Brain pericyte (primary cell): ENCODE measurements around the gene RNASE8.

Experiments used
- DNase-seq: peaks from one replicate; pipeline ENCODE4 v3.0.0-alpha.2; 2012; ENCODE audit warnings: low read depth, low spot score

The RNASE8 gene

DNA sequence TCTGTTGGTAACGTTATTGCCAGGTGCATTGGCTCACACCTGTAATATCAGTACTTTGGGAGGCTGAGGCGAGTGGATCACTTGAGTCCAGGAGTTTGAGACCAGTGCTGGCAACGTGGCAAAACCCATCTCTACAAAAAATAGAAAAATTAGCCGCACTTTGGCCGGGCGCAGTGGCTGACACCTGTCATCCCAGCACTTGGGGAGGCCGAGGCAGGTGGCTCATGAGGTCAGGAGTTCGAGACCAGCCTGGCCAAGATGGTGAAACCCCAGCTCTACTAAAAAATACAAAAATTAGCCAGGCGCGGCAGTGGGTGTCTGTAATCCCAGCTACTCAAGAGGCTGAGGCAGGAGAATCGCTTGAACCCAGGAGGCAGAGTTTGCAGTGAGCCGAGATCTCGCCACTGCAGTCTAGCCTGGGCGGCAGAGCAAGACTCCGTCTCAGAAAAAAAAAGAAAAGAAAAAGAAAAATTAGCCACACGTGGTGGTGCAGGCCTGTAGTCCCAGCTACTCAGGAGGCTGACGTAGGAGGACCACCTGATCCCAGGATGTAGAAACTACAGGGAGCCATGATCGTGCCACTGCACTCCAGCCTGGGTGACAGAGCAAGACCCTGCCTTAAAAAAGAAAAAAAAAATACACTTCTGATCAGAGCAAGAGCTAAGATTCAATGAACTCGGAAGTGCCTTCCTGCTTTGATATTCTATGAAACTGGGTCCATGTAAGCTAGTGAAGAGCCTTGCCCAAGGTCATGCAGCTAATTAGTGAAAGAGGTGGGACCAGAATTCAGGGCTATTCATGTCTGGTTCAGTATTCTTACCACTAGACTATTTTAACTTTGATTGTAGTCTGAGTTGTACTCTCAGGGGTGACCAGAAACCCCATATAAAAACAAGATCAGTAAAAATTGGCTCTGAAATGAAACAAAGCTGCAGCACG is 4.2 kb upstream of the RNASE8 start:
- no peak for DNase-seq

DNA sequence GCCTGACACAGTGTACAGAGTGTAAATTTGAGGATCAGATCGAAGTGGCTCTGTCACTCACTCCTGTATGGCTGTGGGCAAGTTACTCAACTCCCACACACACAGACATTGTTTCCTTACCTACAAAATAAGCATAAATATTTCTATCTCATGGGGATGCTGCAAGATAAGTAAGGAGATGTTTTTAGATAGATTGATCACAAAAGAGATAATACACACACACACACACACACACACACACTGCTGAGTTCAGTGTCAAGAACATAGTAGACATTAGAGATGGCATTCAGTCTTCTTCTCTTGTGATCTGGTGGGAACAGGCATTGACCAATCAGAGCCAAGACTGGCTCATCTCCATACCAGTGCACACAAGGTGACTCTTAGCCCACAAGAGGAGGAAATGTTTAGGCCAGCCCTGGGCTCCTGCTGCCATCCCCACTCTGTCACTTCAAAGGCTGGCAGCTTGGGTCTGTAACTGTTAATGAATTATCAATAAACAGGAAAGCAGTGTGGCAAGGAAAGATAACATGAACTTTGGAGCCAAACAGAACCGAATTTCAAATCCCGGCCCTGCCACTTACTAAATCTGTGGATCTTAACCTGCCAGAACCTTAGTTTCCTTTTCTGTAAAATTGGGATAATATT is 3.4 kb upstream of the RNASE8 start:
- no peak for DNase-seq

DNA sequence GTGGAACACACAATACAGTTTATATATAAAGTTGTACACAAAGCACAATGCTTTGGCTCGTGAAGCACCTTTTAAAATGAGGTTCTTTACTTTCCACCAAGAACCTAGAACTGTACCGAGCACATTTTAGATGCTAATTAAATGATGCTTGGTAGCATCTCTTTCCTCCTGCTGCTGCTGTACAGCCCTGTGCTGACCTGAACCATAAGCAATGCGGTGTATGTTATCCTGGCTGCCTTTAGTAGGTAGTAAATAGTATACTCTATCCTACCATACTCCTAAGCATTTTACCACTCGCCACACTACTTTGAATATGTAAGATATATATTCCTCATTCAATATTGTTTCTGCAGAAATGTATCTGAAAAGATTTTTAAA is 2.9 kb upstream of the RNASE8 start:
- no peak for DNase-seq

DNA sequence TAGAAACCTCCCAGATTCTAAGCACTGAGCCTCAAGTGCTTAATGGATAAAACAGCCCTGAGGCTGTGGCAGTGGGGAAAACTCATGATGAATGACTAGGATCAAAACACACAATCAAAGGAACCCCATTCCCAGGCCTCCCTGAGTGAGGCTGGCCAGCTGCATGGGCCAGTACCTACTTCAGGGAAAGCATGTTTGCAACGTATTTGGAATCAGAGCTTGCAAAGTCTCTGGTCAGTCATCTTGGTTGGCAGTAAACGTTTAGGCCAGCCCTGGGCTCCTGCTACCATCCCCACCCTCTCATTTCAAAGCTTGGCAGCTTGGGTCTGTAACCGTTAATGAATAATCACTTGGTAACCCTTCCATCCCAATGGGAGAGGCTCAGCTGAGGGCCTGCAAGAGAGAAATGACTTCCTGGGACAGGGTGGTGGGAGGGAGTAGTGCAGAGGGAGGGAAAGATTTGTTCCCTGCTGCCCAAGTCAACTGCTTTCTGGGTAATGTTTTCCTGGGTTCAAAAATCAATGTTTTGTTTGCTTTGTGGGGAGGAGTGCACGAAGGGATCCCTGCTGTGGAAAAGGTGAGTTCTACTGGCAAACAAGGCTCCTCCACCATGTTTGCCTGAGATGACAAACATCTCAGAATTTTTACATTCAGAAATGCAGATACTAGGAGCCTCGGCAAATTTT is 2.0 kb upstream of the RNASE8 start:
- no peak for DNase-seq

DNA sequence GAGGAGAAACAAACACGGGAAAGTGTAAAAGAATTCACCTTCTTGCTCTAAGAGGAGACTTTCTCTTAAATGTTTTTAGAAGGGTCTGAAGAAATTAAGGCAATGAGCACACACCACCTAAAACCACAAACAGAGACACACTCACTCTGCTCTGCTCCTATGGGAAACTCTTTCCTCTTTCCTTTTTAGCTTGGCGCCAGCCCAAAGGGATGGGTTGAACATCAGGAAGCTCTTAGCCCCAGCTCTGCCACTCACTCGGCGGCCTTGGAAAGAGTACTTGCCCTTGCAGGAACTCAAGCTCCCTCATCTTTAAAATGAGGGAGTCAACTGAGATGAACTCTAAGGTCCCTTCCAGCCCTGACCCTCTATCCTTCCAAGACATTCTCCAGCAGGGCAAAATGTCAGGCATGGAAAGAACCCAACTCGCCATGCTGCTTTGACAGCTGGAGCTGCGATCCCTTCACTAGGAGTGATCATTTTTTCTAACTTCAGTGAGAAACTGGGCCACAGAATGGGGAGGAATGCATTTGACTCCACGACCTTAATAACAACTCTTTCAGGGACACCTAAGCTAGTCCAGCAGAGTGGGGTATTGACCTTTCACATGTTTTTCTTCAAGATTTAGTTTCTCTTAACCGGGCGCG is 980 bp upstream of the RNASE8 start:
- no peak for DNase-seq

DNA sequence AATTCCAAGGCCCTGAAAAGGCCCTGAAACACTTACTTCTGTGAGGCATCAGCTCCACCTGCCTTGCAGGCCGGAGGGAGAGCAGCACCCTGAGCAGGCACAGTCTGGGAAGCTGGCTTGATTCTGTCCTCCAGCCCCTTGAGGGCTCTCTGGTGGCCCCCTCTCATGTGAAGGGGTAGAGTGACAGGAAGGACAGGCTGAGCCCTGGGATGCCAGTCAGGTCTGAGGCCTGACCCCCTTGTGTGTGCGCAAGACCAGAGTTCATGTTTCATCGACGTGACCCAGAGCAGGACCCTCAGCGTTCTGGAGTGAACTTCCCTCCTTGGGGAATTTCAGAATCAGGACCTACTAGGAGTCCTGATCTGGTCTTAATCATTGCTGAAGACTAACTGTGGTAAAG is 1.3 kb downstream of the RNASE8 start:
- DNase-seq: no peak

DNA sequence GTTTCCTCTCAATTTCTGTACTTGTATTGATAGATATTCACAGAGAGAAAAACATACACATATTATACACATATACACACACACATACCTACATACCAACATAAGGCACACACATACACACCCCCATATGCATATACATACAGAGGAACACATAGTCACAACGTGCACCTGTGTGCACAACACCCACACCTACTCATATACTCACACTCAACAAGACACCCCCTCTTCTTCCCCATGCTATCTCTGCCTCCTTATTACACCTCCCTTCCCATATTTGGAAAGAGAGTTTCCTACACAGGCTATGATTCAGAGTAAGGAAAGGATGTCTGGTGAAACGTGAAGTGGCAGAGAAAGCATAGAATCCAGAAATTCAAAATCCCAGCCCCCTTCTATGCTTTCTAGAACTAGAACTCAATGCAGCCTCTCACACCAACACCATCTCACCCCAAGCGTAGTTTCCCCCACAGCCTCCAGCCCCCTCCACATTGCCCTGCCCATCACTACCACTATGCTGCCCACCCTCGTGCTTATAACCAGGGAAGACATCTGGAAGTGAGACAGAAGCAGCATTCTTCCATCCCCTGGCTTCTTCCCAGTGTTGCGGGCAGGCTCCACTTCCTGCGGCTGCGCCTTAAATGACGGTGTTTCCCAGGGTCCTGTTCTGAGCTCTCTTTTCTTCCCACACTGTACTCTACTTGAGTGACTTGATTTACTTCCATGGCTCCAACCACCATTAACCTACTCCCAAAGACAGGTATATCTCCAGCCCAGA is 2.4 kb downstream of the RNASE8 start:
- no peak for DNase-seq

DNA sequence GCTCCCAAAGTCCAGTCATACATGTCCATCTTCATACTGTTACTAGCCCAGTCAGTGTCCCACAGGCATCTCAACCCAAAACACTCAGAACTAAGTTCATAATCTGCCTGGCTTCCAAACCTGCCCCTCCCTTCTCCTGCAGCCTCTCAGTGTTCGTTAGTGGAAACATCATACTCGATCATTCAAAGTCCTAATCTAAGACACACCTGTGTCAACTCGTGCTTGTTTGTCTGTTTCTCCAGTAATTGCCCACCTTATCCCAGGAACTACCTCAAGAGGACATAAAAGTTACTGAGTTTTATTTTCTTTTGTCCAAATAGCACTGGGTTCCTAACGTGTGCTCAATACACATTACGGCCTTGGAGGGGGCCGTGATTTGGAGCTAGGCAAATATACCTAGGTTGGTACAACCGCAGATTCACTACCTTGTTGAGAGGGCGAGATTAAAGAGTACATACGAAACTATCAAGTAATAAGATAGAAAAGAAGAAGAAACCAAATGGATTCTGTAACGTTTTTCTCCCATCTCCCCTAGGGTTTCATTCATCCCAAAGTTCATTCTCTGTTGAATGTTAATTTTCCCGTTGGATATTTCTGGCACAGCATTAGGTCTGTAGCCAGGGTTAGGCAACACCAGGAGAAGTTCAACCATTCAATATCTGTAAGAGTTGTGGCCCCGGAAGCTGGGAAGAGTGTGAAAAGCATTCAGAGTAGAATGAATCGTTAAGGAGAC is 3.2 kb downstream of the RNASE8 start:
- no peak for DNase-seq

DNA sequence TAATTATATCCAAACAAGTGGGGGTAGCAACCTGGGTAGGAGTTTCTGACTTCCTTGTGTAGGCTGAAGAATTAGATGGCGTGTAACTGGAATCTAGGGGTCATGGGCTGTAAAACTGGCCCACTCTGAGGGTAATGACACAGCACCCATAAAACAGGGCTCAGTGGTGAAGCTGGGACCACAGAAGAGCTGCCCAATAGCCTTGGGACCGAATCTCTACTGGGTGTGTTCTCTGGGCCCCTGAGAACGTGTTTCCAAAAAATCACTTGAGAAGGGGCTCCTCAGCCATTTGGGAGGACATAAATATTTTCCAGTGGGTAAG is 3.7 kb downstream of the RNASE8 start:
- DNase-seq: no peak

DNA sequence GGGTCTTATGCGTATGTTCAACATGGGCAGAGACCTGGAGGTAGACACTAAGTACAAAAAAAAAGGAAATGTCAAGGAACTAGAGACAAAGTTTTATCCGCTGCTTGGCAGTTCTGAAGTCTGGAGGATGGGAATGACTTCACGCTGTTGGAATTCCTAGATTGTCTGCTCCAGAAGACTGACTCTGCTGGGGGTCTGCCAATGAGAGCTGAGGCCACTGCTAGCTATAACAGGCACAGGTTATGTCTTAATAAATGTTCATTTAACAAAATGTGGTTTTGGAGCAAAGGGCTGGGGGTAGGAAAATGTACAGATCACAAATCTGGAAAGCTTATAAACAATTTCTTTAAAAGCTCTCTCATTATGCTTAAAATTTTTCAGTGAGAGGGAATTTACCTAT is 5.9 kb downstream of the RNASE8 start:
- DNase-seq: no peak

DNA sequence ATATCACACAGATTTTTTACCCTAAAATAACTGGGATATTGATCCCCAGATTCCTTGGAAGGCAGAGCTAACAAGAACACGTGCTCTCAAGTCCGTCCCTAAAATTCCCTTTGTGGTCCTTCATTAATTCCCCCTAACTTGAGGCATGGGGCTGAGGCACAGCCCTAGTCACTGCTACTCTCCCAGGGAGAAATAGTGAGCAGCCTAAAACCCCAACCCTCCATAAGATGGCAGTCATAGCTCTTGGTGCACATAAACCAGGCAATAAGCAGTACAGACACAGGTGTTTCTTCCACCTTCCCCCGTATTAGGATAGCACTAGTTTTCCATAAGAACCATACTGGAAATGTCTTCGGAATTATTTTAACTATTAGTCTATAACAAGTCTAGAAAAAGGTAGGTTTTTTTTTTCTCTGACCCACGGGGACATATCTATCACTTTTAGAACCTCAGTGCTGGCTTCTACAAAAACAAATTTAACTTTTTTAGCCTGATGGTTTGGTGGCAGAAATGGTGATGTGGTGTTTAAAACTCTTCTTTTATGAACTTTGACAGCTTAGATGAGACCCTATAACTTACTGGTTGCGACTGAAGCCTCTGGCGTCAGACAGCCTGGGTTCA is 9.4 kb downstream of the RNASE8 start:
- no peak for DNase-seq

DNA sequence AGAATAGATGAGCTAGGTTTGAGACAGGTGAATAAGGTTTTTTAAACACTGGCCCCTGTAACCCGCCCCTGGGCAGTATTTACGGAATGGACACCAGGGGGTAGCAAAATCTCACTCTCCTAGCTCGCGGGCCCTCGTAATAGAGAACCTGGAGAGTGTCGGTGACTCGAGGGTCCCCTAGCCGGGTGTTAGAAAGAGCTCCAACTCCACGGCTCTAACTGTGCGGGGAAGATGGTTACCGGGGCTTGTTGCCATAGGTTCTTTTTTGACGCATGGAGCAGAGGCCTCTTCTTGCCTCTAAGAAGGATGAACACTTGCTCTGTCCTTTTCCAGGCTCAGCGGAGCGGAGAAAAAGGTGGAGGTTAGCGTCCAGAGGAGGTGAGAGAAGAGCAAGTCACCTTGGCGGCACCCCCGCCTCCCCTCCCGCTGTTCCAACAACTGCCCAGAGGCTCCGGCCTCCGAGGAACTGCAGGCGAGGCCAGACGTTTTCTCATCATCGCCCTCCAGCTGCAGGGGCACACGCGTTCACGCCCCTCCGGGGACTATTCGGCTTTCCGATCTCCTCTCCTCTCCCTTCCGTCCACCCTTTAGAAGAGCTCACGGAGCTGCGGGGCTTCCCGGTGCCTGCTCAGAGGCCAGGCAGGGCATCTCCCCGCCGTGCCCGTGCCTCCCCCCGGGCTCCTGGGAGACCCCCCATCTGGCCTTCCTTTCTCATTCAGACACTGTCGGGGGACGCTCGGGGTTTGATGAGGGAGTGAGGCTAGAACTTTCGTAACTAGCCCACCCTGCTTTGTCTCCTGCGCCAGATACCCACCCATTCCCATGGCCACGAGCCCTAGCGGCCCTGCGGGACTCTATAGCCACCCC is 11.1 kb downstream of the RNASE8 start:
- DNase-seq: no peak

DNA sequence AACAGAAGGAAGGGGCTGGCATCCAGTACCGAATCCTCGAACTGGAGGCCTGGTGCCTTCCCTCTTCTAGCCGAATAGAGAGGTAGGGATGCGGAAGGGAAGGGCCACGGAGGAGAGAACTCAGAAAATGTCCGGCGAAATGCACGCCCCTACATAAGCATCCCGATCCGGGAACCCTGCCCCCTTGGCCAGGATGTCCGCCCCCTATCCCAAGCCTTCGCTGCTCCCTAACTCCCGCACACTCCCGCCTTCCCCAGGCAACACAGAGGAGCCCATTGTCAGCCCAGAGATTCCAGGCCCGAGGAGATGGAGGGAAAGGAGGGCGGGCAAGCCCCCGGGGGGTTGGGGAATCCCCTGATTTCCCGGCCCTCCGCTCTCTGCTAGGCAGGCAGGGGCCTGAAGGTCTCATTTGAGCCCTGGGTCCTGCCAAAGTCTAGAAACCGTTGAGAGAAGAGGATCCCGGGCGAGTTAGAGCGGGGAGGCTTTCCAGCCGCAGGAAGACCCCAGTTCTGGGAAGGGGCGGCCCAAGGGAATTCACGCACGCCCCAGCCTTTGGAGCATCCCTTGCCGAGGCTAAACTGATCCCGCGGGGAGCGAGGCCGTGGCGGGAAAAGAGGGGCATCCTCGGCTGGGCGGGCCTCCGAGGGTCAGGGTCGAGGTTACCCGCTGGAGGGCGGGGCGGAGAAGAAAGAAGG is 11.9 kb downstream of the RNASE8 start:
- no peak for DNase-seq

DNA sequence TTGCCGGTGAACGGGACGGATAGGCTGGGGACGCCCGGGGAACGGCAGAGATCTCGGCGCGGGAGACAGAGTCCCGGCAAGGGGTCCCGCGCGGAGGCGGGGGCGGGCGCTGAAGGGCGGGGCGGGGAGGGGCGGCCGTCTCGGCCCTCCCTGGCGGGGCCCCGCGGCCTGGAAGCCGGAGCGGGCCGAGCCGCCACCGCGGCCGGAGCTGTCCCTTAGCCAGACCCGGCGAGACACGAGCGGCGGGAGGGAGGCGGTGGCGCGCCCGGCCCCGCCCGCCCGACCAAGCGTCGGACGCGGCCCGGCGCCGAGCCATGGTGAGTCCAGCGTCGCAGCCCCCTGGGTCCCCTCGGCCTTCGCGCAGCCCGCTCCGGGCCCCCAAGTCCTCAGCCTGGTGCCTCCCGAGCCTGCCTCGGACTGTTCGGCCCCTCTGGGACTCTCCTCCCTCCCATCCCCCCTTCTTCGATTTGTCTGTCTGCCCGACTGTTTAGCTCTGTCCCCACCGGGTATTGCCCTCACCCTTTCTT is 12.5 kb downstream of the RNASE8 start, which contains the start of gene ARHGEF40:
ARHGEF40 (plus strand) TSS at position 222 of the 527 bp plus-strand sequence; CDS start at position 315, 93 bp downstream.
- DNase-seq: no peak

DNA sequence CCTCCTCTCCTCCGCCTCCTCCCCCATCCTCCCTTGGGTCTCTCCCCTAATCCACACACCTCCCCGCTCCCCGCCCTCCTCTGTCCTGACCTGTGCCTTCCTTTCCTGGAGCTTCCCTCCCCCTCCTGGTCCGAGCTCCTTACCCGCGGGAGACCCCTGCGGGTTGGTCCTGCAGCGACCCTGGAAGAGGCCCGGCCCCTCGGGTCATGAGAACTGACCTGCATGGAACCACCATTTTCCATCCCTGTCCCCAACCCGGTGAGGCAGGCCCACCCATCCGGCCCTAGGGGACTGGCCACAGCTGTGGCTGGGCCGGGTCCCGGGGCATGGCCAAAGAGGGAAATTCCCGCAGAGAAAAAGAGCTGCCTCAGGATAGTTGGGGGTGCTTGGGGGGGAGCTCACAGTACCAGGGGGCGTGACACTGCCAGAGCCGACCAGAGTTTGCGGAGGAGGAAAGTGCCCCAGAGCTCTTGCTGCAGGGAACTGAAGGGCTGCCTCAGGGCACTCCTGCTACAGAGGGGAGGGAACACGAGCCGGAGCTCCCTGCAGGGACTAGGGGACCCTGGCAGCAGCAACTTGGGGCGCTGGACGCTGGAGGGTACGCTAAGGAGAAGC is 13.1 kb downstream of the RNASE8 start:
- DNase-seq: peak; percentile 33

DNA sequence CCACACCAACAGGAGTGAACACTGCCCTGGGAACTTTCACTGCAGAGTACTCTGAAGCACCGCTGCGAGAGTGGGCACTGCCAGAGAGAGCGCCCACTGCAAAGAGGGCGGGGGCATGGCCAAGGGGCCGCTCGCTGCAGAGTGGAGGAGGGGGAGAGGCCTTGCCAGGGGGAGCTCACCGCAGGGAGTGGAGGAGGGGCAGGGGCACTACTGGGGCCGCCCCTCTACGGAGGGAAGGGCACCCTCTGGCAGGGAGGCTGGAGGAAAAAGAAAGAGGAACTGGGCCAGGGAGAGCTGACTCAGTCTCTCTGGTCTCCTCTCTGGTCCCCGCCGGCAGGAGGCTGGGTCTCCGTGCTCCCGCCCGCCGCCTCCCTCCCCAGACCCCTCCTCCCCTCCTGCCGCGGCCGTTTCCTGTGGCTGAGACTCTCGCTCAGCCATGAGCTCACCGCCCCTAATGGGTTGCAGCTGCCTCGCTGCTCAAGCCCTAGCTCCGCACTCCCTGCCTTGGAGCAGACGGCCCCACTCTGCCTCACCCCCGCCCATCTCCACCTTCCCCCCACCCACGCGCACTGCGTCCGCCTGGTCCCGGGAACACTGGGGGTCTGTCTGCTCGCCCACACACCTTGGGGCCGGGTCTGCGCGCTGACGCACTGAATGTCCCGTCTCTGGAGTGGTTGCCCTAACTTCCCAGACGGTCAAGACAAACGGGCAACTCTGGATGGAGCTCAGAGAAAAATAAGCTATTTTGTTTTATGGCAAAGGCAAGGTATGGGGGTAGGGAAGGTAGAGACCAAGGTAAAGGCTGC is 13.8 kb downstream of the RNASE8 start:
- peak; percentile 91 for DNase-seq

DNA sequence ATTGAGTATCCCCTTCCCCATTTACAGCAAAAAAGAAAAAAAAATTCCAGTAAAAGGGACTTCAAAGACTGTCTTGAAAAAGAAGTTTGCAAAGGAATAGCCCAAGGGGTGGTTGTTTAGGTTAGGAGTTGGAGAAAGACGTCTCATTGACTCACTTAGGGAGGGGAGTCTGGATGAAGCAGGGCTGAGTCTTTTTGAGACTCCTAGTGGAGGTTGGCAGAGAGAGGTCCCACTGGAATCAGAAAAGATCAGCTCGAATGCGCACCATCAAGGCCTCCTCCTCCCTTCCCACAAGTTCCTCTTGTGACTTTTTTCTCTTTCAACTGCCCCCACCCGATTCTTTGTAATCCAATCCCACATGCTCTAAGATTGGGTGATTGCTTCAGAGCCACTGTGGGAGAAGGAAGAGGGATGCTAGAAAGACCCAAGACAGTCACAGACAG is 14.4 kb downstream of the RNASE8 start:
- peak; percentile 50 for DNase-seq
